Embryonic facial prominence (tissue), 1 donor: ENCODE results near the gene C13orf46.

Experiments used
- DNase-seq: peaks from one replicate; pipeline ENCODE4 v3.0.0-alpha.2; 2016; ENCODE audit errors: extremely low spot score

The C13orf46 gene

DNA sequence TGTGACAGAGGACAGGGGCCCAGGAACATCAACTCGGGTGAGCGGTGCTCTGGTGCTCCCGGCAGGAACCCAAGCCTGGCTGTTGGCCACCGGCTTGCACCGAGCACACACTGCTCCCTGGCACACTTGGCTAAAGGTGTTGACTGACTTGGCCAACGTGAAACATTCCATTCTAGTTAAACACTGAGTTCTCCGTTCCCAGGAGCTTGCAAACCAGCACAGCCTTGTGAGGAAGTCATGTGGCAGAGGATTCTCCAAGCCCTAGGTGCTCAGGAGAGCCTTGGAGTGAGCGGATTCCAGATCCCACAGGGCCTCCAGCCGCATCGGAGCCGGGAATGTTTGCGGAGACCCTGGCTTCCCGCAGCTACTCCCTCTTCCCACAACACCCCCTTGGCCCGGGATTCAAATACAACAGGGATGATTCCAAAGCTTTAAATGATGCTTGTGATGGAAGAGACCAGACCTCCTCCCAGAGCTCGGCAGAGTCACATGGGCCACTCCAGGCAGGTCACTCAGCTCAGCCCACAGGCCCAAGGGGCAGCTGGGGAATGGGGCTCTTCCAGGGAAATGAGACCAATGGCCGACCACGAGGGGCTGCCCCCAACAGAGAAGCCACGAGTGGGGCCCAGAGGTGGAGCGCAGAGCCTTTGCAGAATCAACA lies 2.9 kb downstream of the C13orf46 start:
- DNase-seq, result no peak

GRCh38 chr13:113969973-113970611 lies 3.8 kb downstream of the C13orf46 start:
- DNase-seq, result no peak

- no peak for DNase-seq
Observed at GRCh38 chr13:113969311-113969972, 4.4 kb downstream of the C13orf46 start.

DNA sequence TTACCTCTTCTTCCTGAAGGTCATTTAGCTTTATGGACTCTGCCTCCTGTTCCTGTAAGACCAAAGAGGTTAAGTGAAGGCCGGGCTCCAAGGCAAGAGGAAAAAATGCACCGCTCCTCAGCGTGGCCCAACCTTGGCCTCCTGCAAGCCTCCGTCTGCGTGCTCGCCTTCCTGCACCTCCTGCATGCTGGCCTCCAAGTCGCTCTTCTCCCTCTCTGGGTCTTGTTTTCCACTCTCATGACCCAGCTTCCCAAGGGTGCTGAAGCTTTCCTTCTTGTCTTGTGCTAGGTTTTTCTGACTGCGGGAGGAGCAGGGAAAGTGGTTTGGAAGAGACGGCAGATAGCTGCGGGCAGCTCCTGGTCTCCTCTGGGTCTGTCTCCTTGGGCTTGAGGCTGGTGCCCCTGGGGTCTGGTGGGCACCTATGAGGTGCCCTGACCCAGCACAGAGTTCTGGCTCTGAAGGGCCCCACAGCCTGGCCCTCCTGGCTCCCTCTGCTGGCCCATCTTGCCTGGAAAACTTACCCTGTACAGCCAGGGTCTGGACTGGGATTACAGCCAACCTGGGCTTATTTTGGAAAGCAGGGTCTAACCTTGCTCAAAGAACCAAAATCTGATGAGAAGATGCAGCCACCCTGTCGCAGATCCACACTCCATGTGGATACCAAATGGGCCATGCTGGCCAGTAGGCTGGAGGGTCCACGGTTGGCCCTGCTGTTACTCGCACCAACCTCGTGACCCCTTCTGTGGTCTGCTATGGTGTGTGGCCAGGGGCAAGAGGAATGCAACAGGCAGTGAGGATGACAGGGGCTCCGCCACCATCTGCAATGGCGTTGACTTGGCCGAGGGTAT lies 5.2 kb downstream of the C13orf46 start:
- no peak for DNase-seq

GRCh38 chr13:113967729-113968462 lies 6.0 kb downstream of the C13orf46 start:
- DNase-seq, result no peak

- DNase-seq, result no peak
Observed at GRCh38 chr13:113967206-113967720, 6.6 kb downstream of the C13orf46 start.

GRCh38 chr13:113965968-113966884 lies 7.7 kb downstream of the C13orf46 start:
- DNase-seq, result no peak

DNA sequence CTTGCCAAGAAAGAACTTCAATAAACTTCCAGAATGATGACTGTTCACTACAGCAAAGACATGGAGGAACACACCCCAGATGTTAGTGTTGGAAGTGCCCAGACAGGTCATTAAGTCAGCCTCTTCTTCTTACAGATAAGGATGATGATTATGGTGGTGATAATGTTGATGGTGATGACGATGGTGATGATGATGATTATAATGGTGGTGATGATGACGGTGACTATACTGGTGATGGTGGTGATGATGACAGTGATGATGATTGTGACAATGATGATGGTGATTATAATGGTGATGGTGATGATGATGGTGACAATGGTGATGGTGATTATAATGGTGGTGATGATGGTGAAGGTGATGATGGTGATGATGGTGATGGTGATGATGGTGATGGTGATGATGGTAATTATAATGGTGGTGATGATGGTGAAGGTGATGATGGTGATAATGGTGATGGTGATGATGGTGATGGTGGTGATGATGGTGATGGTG lies 8.4 kb downstream of the C13orf46 start:
- DNase-seq, result no peak

- DNase-seq, result no peak
Observed at GRCh38 chr13:113964251-113964995, 9.5 kb downstream of the C13orf46 start.

- no peak for DNase-seq
Observed at GRCh38 chr13:113963376-113963775, 10.5 kb downstream of the C13orf46 start.

DNA sequence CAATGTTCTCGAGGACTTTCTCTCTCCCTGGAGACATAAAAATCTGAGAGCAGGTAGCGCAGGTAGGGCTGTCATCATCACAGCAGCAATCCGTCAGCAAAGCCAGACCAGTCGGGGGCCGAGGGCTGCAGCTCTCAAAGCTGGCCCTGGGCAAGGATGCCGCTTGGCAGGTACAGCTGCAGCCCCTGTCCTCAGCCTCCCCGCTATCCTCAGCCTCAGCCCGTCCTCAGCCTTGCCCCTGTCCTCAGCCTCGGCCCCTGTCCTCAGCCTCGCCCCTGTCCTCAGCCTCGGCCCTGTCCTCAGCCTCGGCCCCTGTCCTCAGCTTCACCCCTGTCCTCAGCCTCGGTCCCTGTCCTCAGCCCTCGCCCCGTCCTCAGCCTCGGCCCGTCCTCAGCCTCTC lies 10.9 kb downstream of the C13orf46 start:
- no peak for DNase-seq

DNA sequence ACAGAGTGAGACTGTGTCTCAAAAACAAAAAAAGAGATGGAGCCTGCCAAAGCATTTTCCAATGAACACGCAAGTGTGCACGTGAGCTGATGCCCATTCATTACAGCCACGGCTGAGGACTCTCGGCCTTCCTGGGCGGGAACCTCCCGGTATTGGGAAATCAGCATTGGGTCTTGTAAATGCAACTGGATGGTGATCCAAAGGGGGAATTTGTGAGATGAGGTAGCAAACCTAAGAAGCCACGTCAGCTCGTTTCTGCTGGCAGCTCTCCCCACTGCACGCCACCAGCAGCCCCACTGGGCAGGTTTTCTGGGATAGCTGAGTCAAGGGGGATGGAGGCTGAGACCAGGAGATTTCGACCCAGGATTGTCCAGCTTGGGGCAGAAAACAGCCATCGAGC lies 11.5 kb downstream of the C13orf46 start:
- no peak for DNase-seq

- DNase-seq, result no peak
Observed at GRCh38 chr13:113960276-113960948, 13.5 kb downstream of the C13orf46 start.

DNA sequence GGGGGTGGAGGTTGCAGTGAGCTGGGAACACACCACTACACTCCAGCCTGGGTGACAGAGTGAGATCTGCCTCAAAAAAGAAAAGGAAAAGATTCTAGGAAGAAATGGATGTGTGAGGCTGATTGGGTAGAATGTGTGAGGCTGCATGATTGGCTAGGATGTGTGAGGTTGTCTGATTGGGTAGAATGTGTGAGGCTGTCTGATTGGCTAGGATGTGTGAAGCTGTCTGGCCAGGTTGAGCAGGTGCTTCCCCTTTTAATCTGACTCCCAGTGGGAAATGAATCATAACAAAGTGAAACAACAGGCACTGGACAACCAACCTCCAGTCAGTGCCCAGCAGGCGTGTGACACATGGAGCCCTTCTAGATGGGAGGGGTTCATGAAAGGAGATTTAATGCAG lies 14.7 kb downstream of the C13orf46 start:
- no peak for DNase-seq

- DNase-seq, result no peak
Observed at GRCh38 chr13:113958373-113958772, 15.5 kb downstream of the C13orf46 start.

- DNase-seq, result no peak
Observed at GRCh38 chr13:113956571-113956970, 17.3 kb downstream of the C13orf46 start.

DNA sequence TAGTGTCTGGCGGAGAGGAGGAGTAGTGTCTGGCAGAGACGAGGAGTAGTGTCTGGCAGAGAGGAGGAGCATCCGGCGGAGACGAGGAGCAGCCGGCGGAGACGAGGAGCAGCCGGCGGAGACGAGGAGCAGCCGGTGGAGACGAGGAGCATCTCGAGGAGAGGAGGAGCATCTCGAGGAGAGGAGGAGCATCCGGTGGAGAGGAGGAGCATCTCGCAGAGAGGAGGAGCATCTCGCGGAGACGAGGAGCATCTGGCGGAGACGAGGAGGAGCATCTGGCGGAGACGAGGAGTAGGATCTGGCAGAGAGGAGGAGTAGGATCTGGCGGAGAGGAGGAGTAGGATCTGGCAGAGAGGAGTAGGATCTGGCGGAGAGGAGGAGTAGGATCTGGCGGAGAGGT lies 18.2 kb downstream of the C13orf46 start:
- DNase-seq, result no peak

GRCh38 chr13:113955235-113955634 lies 18.6 kb downstream of the C13orf46 start:
- no peak for DNase-seq
